Aortic smooth muscle cell (primary cell): ENCODE measurements around the gene SUCNR1. TPM values are rescaled to one million over a fixed set of nuclear protein-coding genes. Genes with fewer than 3 reads are reported as not detected.

Source experiments
- total RNA-seq: library from RNA; depleted of rRNA; stranded (reverse); fragments of >200 nt; gene quantifications from 2 replicates; pipeline ENCODE4 v1.2.3, GENCODE V29; 2014

Gene SUCNR1, protein sequence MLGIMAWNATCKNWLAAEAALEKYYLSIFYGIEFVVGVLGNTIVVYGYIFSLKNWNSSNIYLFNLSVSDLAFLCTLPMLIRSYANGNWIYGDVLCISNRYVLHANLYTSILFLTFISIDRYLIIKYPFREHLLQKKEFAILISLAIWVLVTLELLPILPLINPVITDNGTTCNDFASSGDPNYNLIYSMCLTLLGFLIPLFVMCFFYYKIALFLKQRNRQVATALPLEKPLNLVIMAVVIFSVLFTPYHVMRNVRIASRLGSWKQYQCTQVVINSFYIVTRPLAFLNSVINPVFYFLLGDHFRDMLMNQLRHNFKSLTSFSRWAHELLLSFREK
- total RNA-seq: 41.8 and 70.2 TPM in 2 replicates

DNA sequence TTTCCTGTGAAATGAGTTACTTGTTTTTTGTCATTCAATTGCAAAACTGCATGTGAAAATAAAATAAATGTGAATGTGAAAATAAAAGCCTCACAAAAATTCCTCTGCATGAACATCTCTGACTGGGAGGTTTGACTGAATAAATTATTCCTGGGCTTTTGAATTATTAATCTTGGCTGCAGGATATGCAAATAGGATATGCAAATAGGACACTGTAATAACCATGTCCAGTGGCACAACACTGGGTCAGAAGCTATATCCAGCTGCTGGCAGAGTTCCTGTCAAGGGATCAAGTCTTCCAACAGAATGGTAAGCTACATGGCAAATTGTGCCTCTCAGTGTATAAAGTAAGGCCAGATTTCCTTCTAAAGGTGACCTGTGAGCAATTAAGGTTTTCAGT is at the start of gene SUCNR1:
Gene SUCNR1, plus strand, starts transcription at position 246 of the 400 bp plus-strand sequence. CDS start 6,250 bp downstream, outside the sequence.

Other genes starting within 250 kb of the SUCNR1 start
- gene AADACL2, start 139.7 kb upstream of the SUCNR1 start, total RNA-seq: not detected in 2 replicates
- gene AADAC, start 59.5 kb upstream of the SUCNR1 start, total RNA-seq: 10.6 and 48.2 TPM in 2 replicates